ENCODE results near the gene ISLR. TPM values are rescaled to one million over a fixed set of nuclear protein-coding genes. Genes with fewer than 3 reads are reported as not detected.

Gene ISLR
- total and polyA plus RNA-seq, 9 of the 15 experiments (the other 6 are each of a cell fraction or from before 2014, with no cell fraction given) = not detected

- TF ChIP-seq HDAC1 (IDR thresholded peaks at IDR 0.05) (no peak), CREB1 (IDR thresholded peaks at IDR 0.05) (no peak), CREB1 (CRISPR knock-in tag; IDR thresholded peaks at IDR 0.05) (no peak), TAL1 (IDR thresholded peaks at IDR 0.05) (no peak), ERF (CRISPR knock-in tag; IDR thresholded peaks at IDR 0.05) (no peak), ZNF830 (CRISPR knock-in tag; IDR thresholded peaks at IDR 0.05) (no peak), ZNF695 (CRISPR knock-in tag; IDR thresholded peaks at IDR 0.05) (no peak), C11orf30 (IDR thresholded peaks at IDR 0.05; ENCODE audit: low read depth) (no peak), RBM15 (IDR thresholded peaks at IDR 0.05; ENCODE audit: insufficient read depth, low read length) (no peak), ZFX (CRISPR knock-in tag; IDR thresholded peaks at IDR 0.05) (no peak), PCBP1 (IDR thresholded peaks at IDR 0.05; ENCODE audit: low read depth, low read length, poor library complexity, severe bottlenecking) (no peak), DMBX1 (CRISPR knock-in tag; IDR thresholded peaks at IDR 0.05; ENCODE audit: borderline replicate concordance) (no peak)
- TF ChIP-seq, protein P1, sequence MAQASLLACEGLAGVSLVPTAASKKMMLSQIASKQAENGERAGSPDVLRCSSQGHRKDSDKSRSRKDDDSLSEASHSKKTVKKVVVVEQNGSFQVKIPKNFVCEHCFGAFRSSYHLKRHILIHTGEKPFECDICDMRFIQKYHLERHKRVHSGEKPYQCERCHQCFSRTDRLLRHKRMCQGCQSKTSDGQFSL (CRISPR knock-in tag; IDR thresholded peaks at IDR 0.05) = no peak
- TF ChIP-seq, protein P1 (tag; IDR thresholded peaks at IDR 0.05) = no peak
Observed at GRCh38 chr15:74200871-74201419, 27.4 kb downstream of the ISLR start (continued).
